Measurements from ENCODE around the gene GNG7.

The GNG7 gene

GRCh38 chr19:2663920-2664571, 38.4 kb downstream of the GNG7 start:
- H3K27ac ChIP-seq, result no peak overlapping the region
- TF ChIP-seq CTCF (conservative IDR thresholded peaks at IDR 0.05) (no peak), ZFX (IDR thresholded peaks at IDR 0.05) (no peak)

- no peak for TF ChIP-seq ZFX (IDR thresholded peaks at IDR 0.05)
- no peak for TF ChIP-seq CTCF (conservative IDR thresholded peaks at IDR 0.05)
- H3K27ac ChIP-seq, result no peak overlapping the region
These were observed 40.9 kb downstream of the GNG7 start for GRCh38 chr19:2661615-2662014.

GRCh38 chr19:2659856-2660432, 42.5 kb downstream of the GNG7 start:
- H3K27ac ChIP-seq, result no peak overlapping the region
- no peak for TF ChIP-seq CTCF (conservative IDR thresholded peaks at IDR 0.05)
- TF ChIP-seq ZFX (IDR thresholded peaks at IDR 0.05), result no peak

- TF ChIP-seq ZFX (IDR thresholded peaks at IDR 0.05) (no peak), CTCF (conservative IDR thresholded peaks at IDR 0.05) (no peak)
- H3K27ac ChIP-seq, result no peak overlapping the region
These were observed 46.0 kb downstream of the GNG7 start for GRCh38 chr19:2656533-2656932.

- no peak overlapping the region for H3K27ac ChIP-seq
- no peak for TF ChIP-seq ZFX (IDR thresholded peaks at IDR 0.05)
- TF ChIP-seq CTCF (conservative IDR thresholded peaks at IDR 0.05), result no peak
These were observed 48.5 kb downstream of the GNG7 start for GRCh38 chr19:2653710-2654707.

- no peak overlapping the region for H3K27ac ChIP-seq
- TF ChIP-seq CTCF (conservative IDR thresholded peaks at IDR 0.05) (no peak), ZFX (IDR thresholded peaks at IDR 0.05) (no peak)
These were observed 49.3 kb downstream of the GNG7 start for GRCh38 chr19:2653218-2653617.

Data from C4-2B (cell line).